Astrocyte of the spinal cord (primary cell): ENCODE data around the gene MND1.

ENCODE experiments used
- DNase-seq: peaks from one replicate; pipeline ENCODE4 v3.0.0; 2011; ENCODE audit warnings: low read depth, low spot score
- H3K4me3 ChIP-seq: 2 replicates; pipeline ENCODE4 v1.5.1; 2011; ENCODE audit warnings: low read depth, mild to moderate bottlenecking, low read length, moderate library complexity
- in situ Hi-C: cut with HindIII; loops from 2 replicates; pipeline ENCODE4 v1.10.0; 2017; ENCODE audit warnings: low sequenced_read_pairs
- TF ChIP-seq, protein P1 (sequence below): IDR thresholded peaks from 2 replicates; pipeline ENCODE4 v1.5.1; 2012; ENCODE audit warnings: low read depth, mild to moderate bottlenecking, low read length, inconsistent platforms

Gene MND1

DNA sequence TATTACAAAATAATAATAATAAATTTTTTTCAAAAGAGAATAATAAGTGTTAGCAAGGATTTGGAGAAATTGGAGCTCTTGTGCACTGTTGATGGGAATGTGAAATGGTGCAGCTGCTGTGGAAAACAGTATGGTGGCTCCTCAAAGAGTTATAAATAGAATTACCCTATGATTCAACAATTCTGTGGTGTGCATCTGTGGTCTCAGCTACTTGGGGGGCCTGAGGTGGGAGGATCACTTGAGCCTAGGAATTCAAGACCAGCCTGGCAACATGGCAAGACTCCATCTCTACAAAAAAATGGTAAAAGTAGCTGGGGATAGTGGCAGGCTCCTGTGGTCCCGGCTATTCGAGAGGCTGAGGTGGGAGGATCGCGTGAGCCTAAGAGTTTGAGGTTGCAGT is 19.6 kb downstream of the MND1 start:
- no peak overlapping the region for H3K4me3 ChIP-seq
- DNase-seq, result peak; percentile 60
- in situ Hi-C loops, result no loop called here
- TF ChIP-seq, protein P1, sequence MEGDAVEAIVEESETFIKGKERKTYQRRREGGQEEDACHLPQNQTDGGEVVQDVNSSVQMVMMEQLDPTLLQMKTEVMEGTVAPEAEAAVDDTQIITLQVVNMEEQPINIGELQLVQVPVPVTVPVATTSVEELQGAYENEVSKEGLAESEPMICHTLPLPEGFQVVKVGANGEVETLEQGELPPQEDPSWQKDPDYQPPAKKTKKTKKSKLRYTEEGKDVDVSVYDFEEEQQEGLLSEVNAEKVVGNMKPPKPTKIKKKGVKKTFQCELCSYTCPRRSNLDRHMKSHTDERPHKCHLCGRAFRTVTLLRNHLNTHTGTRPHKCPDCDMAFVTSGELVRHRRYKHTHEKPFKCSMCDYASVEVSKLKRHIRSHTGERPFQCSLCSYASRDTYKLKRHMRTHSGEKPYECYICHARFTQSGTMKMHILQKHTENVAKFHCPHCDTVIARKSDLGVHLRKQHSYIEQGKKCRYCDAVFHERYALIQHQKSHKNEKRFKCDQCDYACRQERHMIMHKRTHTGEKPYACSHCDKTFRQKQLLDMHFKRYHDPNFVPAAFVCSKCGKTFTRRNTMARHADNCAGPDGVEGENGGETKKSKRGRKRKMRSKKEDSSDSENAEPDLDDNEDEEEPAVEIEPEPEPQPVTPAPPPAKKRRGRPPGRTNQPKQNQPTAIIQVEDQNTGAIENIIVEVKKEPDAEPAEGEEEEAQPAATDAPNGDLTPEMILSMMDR, result no peak

- in situ Hi-C loops, result no loop called here
- DNase-seq, result no peak
- no peak overlapping the region for H3K4me3 ChIP-seq
- TF ChIP-seq, protein P1, result no peak
Observed at GRCh38 chr4:153365003-153365402, 20.5 kb downstream of the MND1 start.

DNA sequence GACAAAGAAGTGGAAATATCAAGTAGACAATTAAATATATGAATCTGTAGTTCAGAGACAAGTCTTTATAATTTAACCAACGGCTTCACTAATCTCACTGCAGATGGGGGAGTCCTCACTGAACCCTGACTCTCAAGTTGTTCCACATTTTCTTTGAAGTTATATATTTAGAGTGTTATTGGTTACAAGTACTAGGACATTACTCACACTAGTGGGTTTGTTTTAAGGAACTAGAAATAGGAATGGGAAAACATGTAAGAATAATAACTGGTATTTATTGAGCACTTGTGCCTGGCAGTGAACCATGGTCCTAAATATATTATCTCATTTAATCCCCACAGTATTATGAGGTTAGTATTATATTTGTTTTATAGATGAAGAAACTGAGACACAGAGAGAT is 22.0 kb downstream of the MND1 start:
- no peak overlapping the region for H3K4me3 ChIP-seq
- TF ChIP-seq, protein P1, result no peak
- DNase-seq, result no peak
- in situ Hi-C loops, result no loop called here

- in situ Hi-C loops, result no loop called here
- DNase-seq, result no peak
- no peak overlapping the region for H3K4me3 ChIP-seq
- TF ChIP-seq, protein P1, result no peak
Observed at GRCh38 chr4:153367092-153367491, 22.6 kb downstream of the MND1 start.

GRCh38 chr4:153369021-153369420 is 24.5 kb downstream of the MND1 start:
- no peak overlapping the region for H3K4me3 ChIP-seq
- no peak for DNase-seq
- TF ChIP-seq, protein P1, result no peak
- in situ Hi-C loops, result no loop called here

DNA sequence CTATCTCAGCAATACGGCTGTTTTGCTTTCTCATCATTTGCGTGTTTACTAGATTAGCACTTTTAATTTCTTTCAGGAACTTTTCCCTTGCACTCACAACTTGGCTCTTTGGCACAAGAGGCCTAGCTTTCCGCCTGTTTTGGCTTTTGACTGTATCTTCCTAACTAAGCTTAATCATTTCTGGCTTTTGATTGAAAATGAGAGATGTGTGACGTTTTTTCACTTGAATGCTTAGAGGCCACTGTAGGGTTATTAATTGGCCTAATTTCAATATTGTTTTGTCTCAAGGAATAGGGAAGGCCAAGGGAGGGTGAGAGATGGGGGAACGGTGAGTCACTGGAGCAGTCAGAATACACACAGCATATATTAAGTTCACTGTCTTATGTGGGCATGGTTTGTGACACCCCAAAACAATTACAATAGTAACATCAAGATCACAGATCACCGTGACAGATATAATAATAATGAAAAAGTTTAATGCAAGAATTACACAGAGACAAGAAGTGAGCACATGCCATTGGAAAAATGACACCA is 27.3 kb downstream of the MND1 start:
- in situ Hi-C loops, result no loop called here
- no peak overlapping the region for H3K4me3 ChIP-seq
- no peak for DNase-seq
- TF ChIP-seq, protein P1, result no peak
